NCI-H345 treated with DMSO at 0.1 percent for 48 hours (cell line): ENCODE data around the gene TPO.

Experiments used
- DNase-seq: peaks from one replicate; lab custom pipeline; 2025; ENCODE audit not compliant: unreplicated experiment; lab: John Stamatoyannopoulos, UW

Gene TPO

GRCh38 chr2:1518867-1519530, 105.7 kb downstream of the TPO start:
- no peak for DNase-seq

GRCh38 chr2:1521191-1521877, 108.1 kb downstream of the TPO start:
- DNase-seq, result no peak

- no peak for DNase-seq
Observed at GRCh38 chr2:1521878-1522830, 108.9 kb downstream of the TPO start.

- no peak for DNase-seq
Observed at GRCh38 chr2:1527153-1527992, 114.1 kb downstream of the TPO start.

- no peak for DNase-seq
Observed at GRCh38 chr2:1528273-1529064, 115.2 kb downstream of the TPO start.

- peak; percentile 14 for DNase-seq
Observed at GRCh38 chr2:1538663-1539062, 125.4 kb downstream of the TPO start.

- DNase-seq, result no peak
Observed at GRCh38 chr2:1539441-1539840, 126.2 kb downstream of the TPO start.

- DNase-seq, result no peak
Observed at GRCh38 chr2:1539973-1540372, 126.7 kb downstream of the TPO start.

GRCh38 chr2:1540481-1540880, 127.2 kb downstream of the TPO start:
- no peak for DNase-seq

- DNase-seq, result no peak
Observed at GRCh38 chr2:1541040-1541439, 127.8 kb downstream of the TPO start.

GRCh38 chr2:1541819-1542475, 128.7 kb downstream of the TPO start:
- DNase-seq, result no peak

GRCh38 chr2:1542971-1543370, 129.7 kb downstream of the TPO start:
- DNase-seq, result no peak

- DNase-seq, result no peak
Observed at GRCh38 chr2:1543776-1544477, 130.7 kb downstream of the TPO start.

- DNase-seq, result no peak
Observed at GRCh38 chr2:1544478-1545069, 131.3 kb downstream of the TPO start.

- DNase-seq, result peak; percentile 26
Observed at GRCh38 chr2:1546023-1546591, 132.8 kb downstream of the TPO start.

- DNase-seq, result no peak
Observed at GRCh38 chr2:1546901-1547300, 133.6 kb downstream of the TPO start.

GRCh38 chr2:1548910-1549673, 135.8 kb downstream of the TPO start:
- no peak for DNase-seq
